Limb (tissue), 2 donors: ENCODE results near the gene ZFHX2.
A peak's percentile ranks its signal among the peaks of the same experiment; 100 is the strongest.

Source experiments
- DNase-seq, 2 donors: peaks; one replicate each; pipeline ENCODE4 v3.0.0-alpha.2; 2016; ENCODE audit errors: extremely low spot score in 2 of 2

Gene ZFHX2

GRCh38 chr14:23561259-23561658, 9.7 kb upstream of the ZFHX2 start:
- DNase-seq = no peak

- DNase-seq = no peak
Measured at GRCh38 chr14:23559926-23560520, 8.5 kb upstream of the ZFHX2 start.

- peak in 1 of 2 donors; percentile 75 for DNase-seq
Measured at GRCh38 chr14:23559010-23559925, 7.7 kb upstream of the ZFHX2 start.

- DNase-seq = no peak
Measured at GRCh38 chr14:23558346-23559009, 6.9 kb upstream of the ZFHX2 start.

GRCh38 chr14:23557946-23558345, 6.4 kb upstream of the ZFHX2 start:
- DNase-seq = no peak

- DNase-seq = no peak
Measured at GRCh38 chr14:23557521-23557920, 6.0 kb upstream of the ZFHX2 start.

GRCh38 chr14:23556700-23557440, 5.3 kb upstream of the ZFHX2 start:
- no peak for DNase-seq

- peak; percentile 91 to 94 for DNase-seq
Measured at GRCh38 chr14:23555882-23556699, 4.5 kb upstream of the ZFHX2 start, which contains the start of gene THTPA. TSS of gene THTPA (plus strand) at chr14:23556271. CDS start at chr14:23556758, 487 bp downstream.

- DNase-seq = no peak
Measured at GRCh38 chr14:23555533-23555881, 3.9 kb upstream of the ZFHX2 start.

- DNase-seq = no peak
Measured at GRCh38 chr14:23550812-23551265, 726 bp downstream of the ZFHX2 start.

- DNase-seq = no peak
Measured at GRCh38 chr14:23550131-23550811, 1.3 kb downstream of the ZFHX2 start.

- DNase-seq = no peak
Measured at GRCh38 chr14:23548351-23549318, 2.9 kb downstream of the ZFHX2 start.

- no peak for DNase-seq
Measured at GRCh38 chr14:23547924-23548323, 3.6 kb downstream of the ZFHX2 start.

- no peak for DNase-seq
Measured at GRCh38 chr14:23546450-23547035, 5.0 kb downstream of the ZFHX2 start.

GRCh38 chr14:23545740-23546365, 5.7 kb downstream of the ZFHX2 start:
- no peak for DNase-seq

GRCh38 chr14:23544511-23545447, 6.8 kb downstream of the ZFHX2 start:
- DNase-seq = peak in 1 of 2 donors; percentile 64

GRCh38 chr14:23543403-23543802, 8.2 kb downstream of the ZFHX2 start:
- no peak for DNase-seq
